Osteocyte (in vitro differentiated cells): ENCODE data around the gene HMGCS2. TPM values are rescaled to one million over a fixed set of nuclear protein-coding genes. Genes with fewer than 3 reads are reported as not detected.
A peak's percentile ranks its signal among the peaks of the same experiment; 100 is the strongest.
"Not testable (repeated sequence)": the region's sequence is repeated elsewhere in the genome, so short reads cannot be mapped to it uniquely, and the experiment has no call there.

Experiments
- DNase-seq: peaks from one replicate; pipeline ENCODE4 v3.0.0; 2021; ENCODE audit warnings: mixed read lengths; ENCODE audit not compliant: unreplicated experiment; ENCODE audit errors: extremely low spot score
- H3K27ac Mint-ChIP-seq: one replicate; pipeline ENCODE4 v1.8.0; 2021; ENCODE audit warnings: mild to moderate bottlenecking, mixed read lengths; ENCODE audit not compliant: unreplicated experiment
- H3K27me3 Mint-ChIP-seq: one replicate; pipeline ENCODE4 v1.8.0; 2021; ENCODE audit warnings: mixed read lengths; ENCODE audit not compliant: unreplicated experiment
- H3K36me3 Mint-ChIP-seq: one replicate; pipeline ENCODE4 v1.8.0; 2021; ENCODE audit warnings: mixed read lengths; ENCODE audit not compliant: unreplicated experiment
- H3K4me1 Mint-ChIP-seq: one replicate; pipeline ENCODE4 v1.8.0; 2021; ENCODE audit warnings: mixed read lengths; ENCODE audit not compliant: unreplicated experiment
- H3K4me3 Mint-ChIP-seq: one replicate; pipeline ENCODE4 v1.8.0; 2021; ENCODE audit warnings: mild to moderate bottlenecking, moderate library complexity, mixed read lengths; ENCODE audit not compliant: unreplicated experiment
- H3K9me3 Mint-ChIP-seq: one replicate; pipeline ENCODE4 v1.8.0; 2021; ENCODE audit warnings: mixed read lengths; ENCODE audit not compliant: unreplicated experiment
- total RNA-seq: library from RNA; stranded (reverse); gene quantifications from 2 replicates; pipeline ENCODE4 v1.2.1, GENCODE V29; 2021
- TF ChIP-seq, protein P1 (sequence below): fragments of 200-600 bp; sonication (generic); IDR thresholded peaks from 2 replicates; pipeline ENCODE4 v1.5.0; 2021; ENCODE audit warnings: antibody characterized with exemption, mild to moderate bottlenecking, moderate library complexity

The HMGCS2 gene
- total RNA-seq, 1 donor from 2014 or later, result not detected

DNA sequence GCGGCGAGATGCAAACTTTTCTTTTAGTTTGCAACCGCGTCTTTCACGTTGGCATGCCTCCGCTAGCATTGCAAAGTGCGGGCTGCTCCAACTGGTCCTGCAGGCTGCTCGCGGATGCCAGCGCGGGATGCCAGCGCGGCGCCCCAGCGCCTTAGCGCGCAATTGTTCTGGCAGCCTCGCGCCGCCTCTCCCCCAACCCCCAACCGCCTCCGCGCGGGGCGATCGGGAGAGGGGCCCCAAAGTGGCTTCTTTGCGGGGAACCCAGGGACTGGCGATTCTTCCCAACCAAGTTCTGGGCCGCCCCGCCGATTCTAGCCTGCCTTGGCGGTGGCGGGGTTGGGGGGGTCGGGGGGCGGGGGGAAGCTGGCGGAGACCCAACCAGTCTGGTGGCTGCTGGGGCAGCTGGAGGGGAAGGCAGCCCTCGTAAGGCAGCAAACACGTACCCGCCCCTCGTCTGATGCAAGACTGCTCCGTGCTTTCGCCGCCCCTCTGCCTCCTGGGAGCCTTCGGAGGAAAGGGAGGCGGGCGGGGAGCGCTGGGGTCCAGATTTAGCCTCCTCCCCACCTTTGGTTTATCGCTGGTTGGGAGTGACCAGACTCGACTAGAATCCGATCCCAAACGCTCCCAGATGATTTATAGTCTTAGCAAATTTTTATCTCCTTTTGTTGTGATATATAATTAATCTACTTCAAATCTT lies 56.2 kb downstream of the HMGCS2 start:
- Mint-ChIP-seq H3K4me1 (peaks cover 42% of the 10 kb centered on the region), H3K9me3 (no peaks in the 10 kb centered on the region), H3K27me3 (peaks cover 26% of the 10 kb centered on the region), H3K27ac (peak overlapping the region; percentile 98), H3K36me3 (peaks cover 15% of the 10 kb centered on the region), H3K4me3 (peak overlapping the region; percentile 96)
- DNase-seq, result peak; percentile 96
- TF ChIP-seq, protein P1, sequence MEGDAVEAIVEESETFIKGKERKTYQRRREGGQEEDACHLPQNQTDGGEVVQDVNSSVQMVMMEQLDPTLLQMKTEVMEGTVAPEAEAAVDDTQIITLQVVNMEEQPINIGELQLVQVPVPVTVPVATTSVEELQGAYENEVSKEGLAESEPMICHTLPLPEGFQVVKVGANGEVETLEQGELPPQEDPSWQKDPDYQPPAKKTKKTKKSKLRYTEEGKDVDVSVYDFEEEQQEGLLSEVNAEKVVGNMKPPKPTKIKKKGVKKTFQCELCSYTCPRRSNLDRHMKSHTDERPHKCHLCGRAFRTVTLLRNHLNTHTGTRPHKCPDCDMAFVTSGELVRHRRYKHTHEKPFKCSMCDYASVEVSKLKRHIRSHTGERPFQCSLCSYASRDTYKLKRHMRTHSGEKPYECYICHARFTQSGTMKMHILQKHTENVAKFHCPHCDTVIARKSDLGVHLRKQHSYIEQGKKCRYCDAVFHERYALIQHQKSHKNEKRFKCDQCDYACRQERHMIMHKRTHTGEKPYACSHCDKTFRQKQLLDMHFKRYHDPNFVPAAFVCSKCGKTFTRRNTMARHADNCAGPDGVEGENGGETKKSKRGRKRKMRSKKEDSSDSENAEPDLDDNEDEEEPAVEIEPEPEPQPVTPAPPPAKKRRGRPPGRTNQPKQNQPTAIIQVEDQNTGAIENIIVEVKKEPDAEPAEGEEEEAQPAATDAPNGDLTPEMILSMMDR, result no peak

DNA sequence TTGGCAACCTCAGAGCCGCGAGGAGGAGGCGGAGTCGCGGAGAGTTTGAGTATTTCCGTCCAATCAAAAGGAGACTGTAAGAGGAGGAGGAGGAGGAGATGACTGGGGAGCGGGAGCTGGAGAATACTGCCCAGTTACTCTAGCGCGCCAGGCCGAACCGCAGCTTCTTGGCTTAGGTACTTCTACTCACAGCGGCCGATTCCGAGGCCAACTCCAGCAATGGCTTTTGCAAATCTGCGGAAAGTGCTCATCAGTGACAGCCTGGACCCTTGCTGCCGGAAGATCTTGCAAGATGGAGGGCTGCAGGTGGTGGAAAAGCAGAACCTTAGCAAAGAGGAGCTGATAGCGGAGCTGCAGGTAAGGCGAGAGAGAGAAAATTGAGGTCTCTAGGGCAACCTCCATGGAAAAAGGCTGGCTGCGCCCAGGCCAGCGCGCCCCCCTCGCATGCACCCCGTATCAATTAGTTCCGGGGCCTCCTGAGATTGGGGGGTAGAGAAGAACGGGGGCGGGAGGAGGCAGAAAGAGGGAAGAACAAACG lies 56.8 kb downstream of the HMGCS2 start, which contains the start of gene PHGDH:
PHGDH (plus strand) TSS at position 131 of the 538 bp plus-strand sequence; CDS start at position 220, 89 bp downstream.
- H3K9me3 Mint-ChIP-seq, result no peaks in the 10 kb centered on the region
- peaks cover 39% of the 10 kb centered on the region for H3K4me1 Mint-ChIP-seq
- H3K27me3 Mint-ChIP-seq, result peaks cover 30% of the 10 kb centered on the region
- H3K36me3 Mint-ChIP-seq, result peaks cover 13% of the 10 kb centered on the region
- DNase-seq, result peak; percentile 90
- peak within 1 kb of the TSS; percentile 96 for H3K4me3 Mint-ChIP-seq
- TF ChIP-seq, protein P1, result no peak
- peak within 1 kb of the TSS; percentile 98 for H3K27ac Mint-ChIP-seq

DNA sequence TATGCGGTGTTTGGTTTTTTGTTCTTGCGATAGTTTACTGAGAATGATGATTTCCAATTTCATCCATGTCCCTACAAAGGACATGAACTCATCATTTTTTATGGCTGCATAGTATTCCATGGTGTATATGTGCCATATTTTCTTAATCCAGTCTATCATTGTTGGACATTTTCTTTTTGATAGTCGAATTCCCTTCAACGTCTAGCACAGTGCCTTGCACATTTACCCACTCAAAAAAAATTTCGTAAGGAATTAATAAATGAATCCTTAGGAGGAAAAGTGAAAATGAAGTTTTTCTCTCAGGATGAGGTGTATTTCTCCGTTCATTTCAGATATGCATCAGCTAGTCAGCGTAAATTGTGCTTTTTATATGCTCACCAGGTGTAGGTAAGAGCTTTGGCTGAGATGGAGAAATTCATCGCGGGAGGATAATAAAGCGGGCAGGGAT lies 57.3 kb downstream of the HMGCS2 start:
- H3K27me3 Mint-ChIP-seq, result peaks cover 30% of the 10 kb centered on the region
- not testable (repeated sequence) for H3K9me3 Mint-ChIP-seq, DNase-seq
- peak overlapping the region; percentile 96 for H3K4me3 Mint-ChIP-seq
- peaks cover 13% of the 10 kb centered on the region for H3K36me3 Mint-ChIP-seq
- H3K4me1 Mint-ChIP-seq, result peaks cover 39% of the 10 kb centered on the region
- peak overlapping the region; percentile 94 for H3K27ac Mint-ChIP-seq

DNA sequence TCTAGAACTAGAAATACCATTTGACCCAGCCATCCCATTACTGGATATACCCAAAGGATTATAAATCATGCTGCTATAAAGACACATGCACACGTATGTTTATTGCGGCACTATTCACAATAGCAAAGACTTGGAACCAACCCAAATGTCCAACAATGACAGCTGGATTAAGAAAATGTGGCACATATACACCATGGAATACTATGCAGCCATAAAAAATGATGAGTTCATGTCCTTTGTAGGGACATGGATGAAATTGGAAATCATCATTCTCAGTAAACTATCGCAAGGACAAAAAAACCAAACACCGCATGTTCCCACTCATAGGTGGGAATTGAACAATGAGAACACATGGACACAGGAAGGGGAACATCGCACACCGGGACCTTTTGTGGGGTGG lies 62.1 kb downstream of the HMGCS2 start:
- H3K4me3 Mint-ChIP-seq, H3K9me3 Mint-ChIP-seq, DNase-seq, H3K4me1 Mint-ChIP-seq, H3K27ac Mint-ChIP-seq, H3K36me3 Mint-ChIP-seq: not testable (repeated sequence)
- peaks cover 43% of the 10 kb centered on the region for H3K27me3 Mint-ChIP-seq

DNA sequence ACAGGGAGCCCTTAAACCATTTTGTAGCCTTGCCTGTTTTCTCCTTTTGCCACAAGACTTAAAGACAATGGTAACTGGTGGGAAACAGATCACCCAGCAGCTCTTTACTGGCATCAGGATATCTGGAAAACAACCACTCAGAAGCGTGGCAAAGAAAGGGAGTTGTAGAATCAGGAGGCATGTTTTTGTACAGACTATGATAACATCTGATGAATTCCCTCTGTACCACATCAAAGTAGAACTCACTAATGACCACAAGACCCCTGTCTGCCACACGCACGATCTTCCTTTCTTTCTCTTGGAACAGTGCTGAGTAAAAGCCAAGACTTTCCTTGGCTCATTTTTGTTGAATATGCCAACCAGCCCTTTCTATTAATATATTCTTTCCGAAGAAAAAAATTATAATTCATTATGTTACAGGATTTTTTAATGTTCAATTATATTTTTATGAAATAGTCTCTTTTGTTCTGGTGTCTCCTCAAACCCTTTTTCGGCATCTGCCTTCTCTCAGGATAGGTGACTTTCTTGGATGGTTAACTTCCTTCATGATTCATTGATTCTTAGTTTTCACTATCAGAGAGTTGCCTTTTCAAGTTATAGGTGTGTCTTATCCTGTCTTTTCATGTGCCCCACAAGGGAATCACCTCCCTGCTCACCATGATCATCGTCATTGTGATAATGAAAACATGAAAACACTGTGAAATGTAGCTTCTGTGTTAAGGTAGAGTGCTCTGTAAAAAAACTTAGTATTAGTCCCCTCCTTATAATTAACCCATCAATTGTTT lies 64.8 kb downstream of the HMGCS2 start:
- no peak overlapping the region for H3K27ac Mint-ChIP-seq
- no peaks in the 10 kb centered on the region for H3K4me1 Mint-ChIP-seq
- TF ChIP-seq, protein P1, result no peak
- no peak overlapping the region for H3K4me3 Mint-ChIP-seq
- peaks cover 17% of the 10 kb centered on the region for H3K9me3 Mint-ChIP-seq
- peaks cover 3% of the 10 kb centered on the region for H3K36me3 Mint-ChIP-seq
- no peak for DNase-seq
- peaks cover 51% of the 10 kb centered on the region for H3K27me3 Mint-ChIP-seq

DNA sequence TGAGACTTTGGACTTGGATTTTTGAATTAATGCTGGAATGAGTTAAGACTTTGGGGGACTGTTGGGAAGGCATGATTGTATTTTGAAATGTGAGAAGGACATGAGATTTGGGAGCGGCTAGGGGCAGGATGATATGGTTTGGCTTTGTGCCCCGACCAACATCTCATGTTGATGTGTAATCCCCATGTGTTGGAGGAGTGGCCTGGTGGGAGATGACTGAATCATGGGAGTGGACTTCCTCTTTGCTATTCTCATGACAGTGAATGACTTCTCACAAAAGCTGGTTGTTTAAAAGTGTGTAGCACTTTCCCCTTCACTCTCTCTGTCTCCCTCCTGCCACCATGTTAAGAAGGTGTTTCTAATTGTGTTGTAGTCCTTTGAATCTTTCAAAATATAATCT lies 66.3 kb downstream of the HMGCS2 start:
- no peak for DNase-seq
- H3K9me3 Mint-ChIP-seq, result peaks cover 17% of the 10 kb centered on the region
- no peak overlapping the region for H3K4me3 Mint-ChIP-seq
- no peaks in the 10 kb centered on the region for H3K4me1 Mint-ChIP-seq
- peaks cover 3% of the 10 kb centered on the region for H3K36me3 Mint-ChIP-seq
- peaks cover 50% of the 10 kb centered on the region for H3K27me3 Mint-ChIP-seq
- no peak overlapping the region for H3K27ac Mint-ChIP-seq
- TF ChIP-seq, protein P1, result no peak
